ENCODE results near the gene SLC39A2.
"Not testable (repeated sequence)": the region's sequence is repeated elsewhere in the genome, so short reads cannot be mapped to it uniquely, and the experiment has no call there.

The SLC39A2 gene

GRCh38 chr14:20998674-20999366, at the start of gene SLC39A2:
TSS of gene SLC39A2 (plus strand) at chr14:20999293. CDS start at chr14:20999447, 154 bp downstream.
- DNase-seq = no peak

- not testable (repeated sequence) for DNase-seq
These were observed 44.2 kb upstream of the SLC39A2 start, which contains the start of gene RNASE2 for GRCh38 chr14:20954736-20955537. TSS of gene RNASE2 (plus strand) at chr14:20955487. CDS start at chr14:20955772, 285 bp downstream.

GRCh38 chr14:20955538-20955873, 43.6 kb upstream of the SLC39A2 start:
- DNase-seq = not testable (repeated sequence)

GRCh38 chr14:20956376-20956976, 42.6 kb upstream of the SLC39A2 start:
- no peak for DNase-seq

GRCh38 chr14:20958946-20959345, 40.1 kb upstream of the SLC39A2 start:
- DNase-seq = not testable (repeated sequence)

GRCh38 chr14:20969336-20969735, 29.8 kb upstream of the SLC39A2 start:
- DNase-seq = no peak

- no peak for DNase-seq
These were observed 28.5 kb upstream of the SLC39A2 start for GRCh38 chr14:20970647-20970982.

GRCh38 chr14:20970983-20971704, 27.9 kb upstream of the SLC39A2 start:
- peak; percentile 86 for DNase-seq

GRCh38 chr14:20971705-20972021, 27.4 kb upstream of the SLC39A2 start:
- DNase-seq = no peak

GRCh38 chr14:20973501-20973900, 25.6 kb upstream of the SLC39A2 start:
- DNase-seq = no peak

- no peak for DNase-seq
These were observed 22.8 kb upstream of the SLC39A2 start for GRCh38 chr14:20976291-20976690.

- no peak for DNase-seq
These were observed 20.4 kb upstream of the SLC39A2 start for GRCh38 chr14:20978687-20979086.

- DNase-seq = no peak
These were observed 18.2 kb upstream of the SLC39A2 start for GRCh38 chr14:20980906-20981305.

- no peak for DNase-seq
These were observed 16.3 kb upstream of the SLC39A2 start for GRCh38 chr14:20982646-20983369.

GRCh38 chr14:20985650-20986049, 13.4 kb upstream of the SLC39A2 start:
- DNase-seq = not testable (repeated sequence)

- DNase-seq = peak; percentile 54
These were observed 12.3 kb upstream of the SLC39A2 start for GRCh38 chr14:20986811-20987210.

GRCh38 chr14:20988717-20989470, 10.2 kb upstream of the SLC39A2 start:
- no peak for DNase-seq

GRCh38 chr14:20989471-20989786, 9.7 kb upstream of the SLC39A2 start:
- no peak for DNase-seq

GRCh38 chr14:20989787-20990600, 9.1 kb upstream of the SLC39A2 start, which contains the start of gene METTL17:
TSS of gene METTL17 (plus strand) at chr14:20989980. CDS start at chr14:20990003, 23 bp downstream.
- DNase-seq = peak; percentile 97

GRCh38 chr14:20996521-20996920, 2.6 kb upstream of the SLC39A2 start:
- DNase-seq = no peak

- no peak for DNase-seq
These were observed 2.0 kb upstream of the SLC39A2 start for GRCh38 chr14:20997115-20997514.

All from NCI-H82 (cell line).